GM21526 (cell line): ENCODE data around the gene PGGHG.

Source experiments
- ATAC-seq: cut with Tn5 transposase; IDR thresholded peaks from one replicate; pipeline ENCODE4 v1.9.1; 2021; ENCODE audit warnings: moderate library complexity; ENCODE audit not compliant: unreplicated experiment, low FRiP score

The PGGHG gene

GRCh38 chr11:268716-269145 lies 20.2 kb upstream of the PGGHG start:
- peak; percentile 42 for ATAC-seq

GRCh38 chr11:269146-269890 lies 19.6 kb upstream of the PGGHG start:
- peak; percentile 60 for ATAC-seq

- ATAC-seq, result no peak
These were observed 18.2 kb upstream of the PGGHG start for GRCh38 chr11:270451-271318.

GRCh38 chr11:271319-271715 lies 17.6 kb upstream of the PGGHG start:
- ATAC-seq, result no peak

GRCh38 chr11:272195-272930 lies 16.6 kb upstream of the PGGHG start:
- ATAC-seq, result no peak

- ATAC-seq, result no peak
These were observed 16.1 kb upstream of the PGGHG start for GRCh38 chr11:272931-273198.

- ATAC-seq, result no peak
These were observed 12.7 kb upstream of the PGGHG start for GRCh38 chr11:276219-276618.

- no peak for ATAC-seq
These were observed 10.7 kb upstream of the PGGHG start, which contains the start of gene NLRP6 for GRCh38 chr11:278001-278951. Gene NLRP6, plus strand, starts transcription at chr11:278407. Its CDS starts 163 bp downstream, at chr11:278570.

- ATAC-seq, result no peak
These were observed 9.6 kb upstream of the PGGHG start for GRCh38 chr11:279040-279965.

GRCh38 chr11:279966-280705 lies 8.8 kb upstream of the PGGHG start:
- no peak for ATAC-seq

- ATAC-seq, result no peak
These were observed 8.0 kb upstream of the PGGHG start for GRCh38 chr11:280706-281485.

- ATAC-seq, result no peak
These were observed 7.3 kb upstream of the PGGHG start for GRCh38 chr11:281486-282161.

GRCh38 chr11:282171-282570 lies 6.8 kb upstream of the PGGHG start:
- ATAC-seq, result no peak

- no peak for ATAC-seq
These were observed 6.1 kb upstream of the PGGHG start for GRCh38 chr11:282630-283360.

- ATAC-seq, result no peak
These were observed 5.4 kb upstream of the PGGHG start for GRCh38 chr11:283405-284104.
